ENCODE measurements around the gene GNAZ.

DNA sequence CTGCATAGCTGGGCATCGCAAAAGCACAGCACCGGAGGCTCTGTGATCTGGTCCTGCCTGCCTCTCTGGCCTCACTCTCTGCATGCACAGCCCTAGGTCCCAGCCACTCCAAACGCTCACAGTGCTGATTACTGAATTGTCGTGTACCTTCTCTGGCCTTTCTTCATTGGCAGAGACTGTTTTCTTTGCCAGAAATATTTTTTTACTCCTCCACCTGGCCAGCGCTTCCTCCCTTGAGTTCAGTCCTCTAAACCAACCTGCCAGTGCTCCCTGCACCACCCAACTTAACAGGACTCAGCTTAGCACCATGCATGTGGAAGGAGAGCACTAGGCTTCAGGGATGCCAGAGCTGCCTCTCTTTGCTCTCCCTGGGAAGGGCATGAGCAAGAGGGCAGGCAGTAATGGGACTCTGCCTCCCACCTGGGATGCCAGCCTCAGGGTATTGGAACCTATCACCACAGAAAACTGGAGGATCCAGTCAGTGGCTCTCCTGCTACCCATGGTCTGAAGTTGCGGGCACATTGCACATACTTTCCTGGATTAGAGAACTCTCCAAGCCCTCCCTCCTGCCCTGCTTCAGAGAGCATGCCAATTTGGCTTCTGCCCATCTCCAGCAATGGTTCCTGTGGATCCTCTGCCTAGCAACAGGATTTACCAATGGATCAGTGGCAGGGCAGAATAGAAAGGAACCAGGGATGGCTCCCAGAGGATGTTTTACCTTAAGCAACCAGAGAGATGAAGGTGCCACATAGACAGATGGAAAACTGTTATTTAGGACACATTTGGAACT is 37.0 kb upstream of the GNAZ start:
- TF ChIP-seq CTCF (conservative IDR thresholded peaks at IDR 0.05), result no peak
- TF ChIP-seq EZH2 (IDR thresholded peaks at IDR 0.05; ENCODE audit: low read depth), result no peak
